ENCODE data around the gene PDCD1LG2.
"Not testable (repeated sequence)": the region's sequence is repeated elsewhere in the genome, so short reads cannot be mapped to it uniquely, and the experiment has no call there.

GRCh38 chr9:5581706-5582105 is 71.4 kb downstream of the PDCD1LG2 start:
- TF ChIP-seq, protein P1, sequence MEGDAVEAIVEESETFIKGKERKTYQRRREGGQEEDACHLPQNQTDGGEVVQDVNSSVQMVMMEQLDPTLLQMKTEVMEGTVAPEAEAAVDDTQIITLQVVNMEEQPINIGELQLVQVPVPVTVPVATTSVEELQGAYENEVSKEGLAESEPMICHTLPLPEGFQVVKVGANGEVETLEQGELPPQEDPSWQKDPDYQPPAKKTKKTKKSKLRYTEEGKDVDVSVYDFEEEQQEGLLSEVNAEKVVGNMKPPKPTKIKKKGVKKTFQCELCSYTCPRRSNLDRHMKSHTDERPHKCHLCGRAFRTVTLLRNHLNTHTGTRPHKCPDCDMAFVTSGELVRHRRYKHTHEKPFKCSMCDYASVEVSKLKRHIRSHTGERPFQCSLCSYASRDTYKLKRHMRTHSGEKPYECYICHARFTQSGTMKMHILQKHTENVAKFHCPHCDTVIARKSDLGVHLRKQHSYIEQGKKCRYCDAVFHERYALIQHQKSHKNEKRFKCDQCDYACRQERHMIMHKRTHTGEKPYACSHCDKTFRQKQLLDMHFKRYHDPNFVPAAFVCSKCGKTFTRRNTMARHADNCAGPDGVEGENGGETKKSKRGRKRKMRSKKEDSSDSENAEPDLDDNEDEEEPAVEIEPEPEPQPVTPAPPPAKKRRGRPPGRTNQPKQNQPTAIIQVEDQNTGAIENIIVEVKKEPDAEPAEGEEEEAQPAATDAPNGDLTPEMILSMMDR (IDR thresholded peaks at IDR 0.05; ENCODE audit: low read depth, low read length, poor library complexity, severe bottlenecking) = not testable (repeated sequence)
- not testable (repeated sequence) for TF ChIP-seq EZH2phosphoT487 (IDR thresholded peaks at IDR 0.05; ENCODE audit: borderline replicate concordance, low read length)
